CD4-positive, alpha-beta T cell treated with Interleukin-4 for 4 hours (primary cell): Measurements from ENCODE around the gene ODR4.
"Not testable (repeated sequence)": the region's sequence is repeated elsewhere in the genome, so short reads cannot be mapped to it uniquely, and the experiment has no call there.

Experiments used
- DNase-seq: peaks from one replicate; pipeline ENCODE4 v3.0.0-alpha.2; 2020

ODR4 gene

GRCh38 chr1:186375152-186375928, at the start of gene ODR4, which contains the start of gene TPR:
Gene ODR4, plus strand, starts transcription at chr1:186375838. Its CDS starts 3,948 bp downstream, at chr1:186379786.
Gene TPR, minus strand, starts transcription at chr1:186375253. Its CDS starts 225 bp downstream, at chr1:186375028.
- peak; percentile 99 for DNase-seq

- DNase-seq: no peak
Measured at GRCh38 chr1:186326009-186326408, 49.6 kb upstream of the ODR4 start.

GRCh38 chr1:186327331-186327730, 48.3 kb upstream of the ODR4 start:
- no peak for DNase-seq

GRCh38 chr1:186330758-186331157, 44.9 kb upstream of the ODR4 start:
- DNase-seq: no peak

GRCh38 chr1:186337554-186337953, 38.1 kb upstream of the ODR4 start:
- DNase-seq: no peak

- no peak for DNase-seq
Measured at GRCh38 chr1:186340772-186341171, 34.9 kb upstream of the ODR4 start.

GRCh38 chr1:186347837-186348691, 27.6 kb upstream of the ODR4 start:
- not testable (repeated sequence) for DNase-seq

GRCh38 chr1:186374303-186375151, 1.1 kb upstream of the ODR4 start:
- peak; percentile 46 for DNase-seq

GRCh38 chr1:186375929-186376319, 286 bp downstream of the ODR4 start:
- DNase-seq: no peak

GRCh38 chr1:186386725-186387383, 11.2 kb downstream of the ODR4 start:
- DNase-seq: no peak

GRCh38 chr1:186390925-186391324, 15.3 kb downstream of the ODR4 start:
- DNase-seq: no peak

GRCh38 chr1:186391841-186392240, 16.2 kb downstream of the ODR4 start:
- peak; percentile 2 for DNase-seq

- DNase-seq: not testable (repeated sequence)
Measured at GRCh38 chr1:186392711-186393110, 17.1 kb downstream of the ODR4 start.

GRCh38 chr1:186401446-186401845, 25.8 kb downstream of the ODR4 start:
- DNase-seq: not testable (repeated sequence)

GRCh38 chr1:186403632-186404031, 28.0 kb downstream of the ODR4 start:
- DNase-seq: no peak

- DNase-seq: peak; percentile 46
Measured at GRCh38 chr1:186404454-186405051, 28.9 kb downstream of the ODR4 start.

GRCh38 chr1:186409091-186409490, 33.5 kb downstream of the ODR4 start:
- DNase-seq: no peak

GRCh38 chr1:186413319-186413718, 37.7 kb downstream of the ODR4 start:
- no peak for DNase-seq

- DNase-seq: no peak
Measured at GRCh38 chr1:186418503-186418902, 42.9 kb downstream of the ODR4 start.

GRCh38 chr1:186420311-186420710, 44.7 kb downstream of the ODR4 start:
- DNase-seq: no peak

- no peak for DNase-seq
Measured at GRCh38 chr1:186420923-186421322, 45.3 kb downstream of the ODR4 start.

- DNase-seq: no peak
Measured at GRCh38 chr1:186421446-186421845, 45.8 kb downstream of the ODR4 start.
